ENCODE data around the gene LRRC8E. TPM values are rescaled to one million over a fixed set of nuclear protein-coding genes. Genes with fewer than 3 reads are reported as not detected.

The LRRC8E gene
- total RNA-seq, 1 donor from 2014 or later, result 0.08 TPM

DNA sequence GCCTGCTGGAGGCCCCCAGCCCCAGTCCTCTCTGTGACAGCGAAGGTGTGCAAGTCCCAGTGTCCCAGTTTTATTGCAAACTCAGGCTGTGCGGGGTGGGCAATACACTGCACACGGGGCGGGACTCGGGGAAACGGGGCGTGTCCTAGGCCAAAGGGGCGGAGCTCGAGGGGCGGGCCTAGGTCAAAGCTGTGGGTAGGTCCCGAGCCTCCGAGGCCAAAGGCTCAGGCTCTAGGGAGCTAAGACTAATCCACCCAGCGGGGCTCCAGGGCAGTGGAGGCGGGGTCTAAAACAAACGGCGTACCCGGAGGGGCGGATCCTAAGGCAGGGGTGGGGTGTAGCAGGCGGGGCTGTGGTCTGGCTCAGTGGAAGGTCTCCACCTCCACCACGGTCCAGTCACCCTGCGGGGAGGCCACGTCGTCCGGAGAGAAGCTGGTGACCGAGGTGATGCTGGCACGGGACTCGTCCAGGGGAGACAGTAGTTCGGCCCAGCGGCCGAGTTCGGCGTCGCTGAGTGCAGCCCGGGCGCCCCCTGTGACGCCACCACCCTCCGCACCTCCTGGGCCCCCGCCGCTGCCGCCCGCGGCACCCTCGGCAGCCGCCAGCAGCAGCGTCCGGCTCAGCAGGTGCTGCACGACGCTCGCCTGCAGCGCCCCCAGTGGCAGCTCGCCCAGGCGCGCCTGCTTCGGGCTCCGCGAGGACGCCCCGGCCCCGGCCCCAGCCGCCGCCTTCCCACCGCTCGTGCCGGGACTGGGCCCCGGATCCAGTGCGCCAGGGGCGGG, 19.4 kb upstream of the LRRC8E start:
- no peak overlapping the region for H3K4me3 Mint-ChIP-seq (ENCODE audit: unreplicated experiment)
- H3K27ac Mint-ChIP-seq (ENCODE audit: unreplicated experiment), result no peak overlapping the region
- no peaks in the 10 kb centered on the region for H3K4me1 Mint-ChIP-seq (ENCODE audit: unreplicated experiment)
- TF ChIP-seq, protein P1, sequence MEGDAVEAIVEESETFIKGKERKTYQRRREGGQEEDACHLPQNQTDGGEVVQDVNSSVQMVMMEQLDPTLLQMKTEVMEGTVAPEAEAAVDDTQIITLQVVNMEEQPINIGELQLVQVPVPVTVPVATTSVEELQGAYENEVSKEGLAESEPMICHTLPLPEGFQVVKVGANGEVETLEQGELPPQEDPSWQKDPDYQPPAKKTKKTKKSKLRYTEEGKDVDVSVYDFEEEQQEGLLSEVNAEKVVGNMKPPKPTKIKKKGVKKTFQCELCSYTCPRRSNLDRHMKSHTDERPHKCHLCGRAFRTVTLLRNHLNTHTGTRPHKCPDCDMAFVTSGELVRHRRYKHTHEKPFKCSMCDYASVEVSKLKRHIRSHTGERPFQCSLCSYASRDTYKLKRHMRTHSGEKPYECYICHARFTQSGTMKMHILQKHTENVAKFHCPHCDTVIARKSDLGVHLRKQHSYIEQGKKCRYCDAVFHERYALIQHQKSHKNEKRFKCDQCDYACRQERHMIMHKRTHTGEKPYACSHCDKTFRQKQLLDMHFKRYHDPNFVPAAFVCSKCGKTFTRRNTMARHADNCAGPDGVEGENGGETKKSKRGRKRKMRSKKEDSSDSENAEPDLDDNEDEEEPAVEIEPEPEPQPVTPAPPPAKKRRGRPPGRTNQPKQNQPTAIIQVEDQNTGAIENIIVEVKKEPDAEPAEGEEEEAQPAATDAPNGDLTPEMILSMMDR (IDR thresholded peaks at IDR 0.05; ENCODE audit: unreplicated experiment), result peak; percentile 97
- H3K36me3 Mint-ChIP-seq (ENCODE audit: low read depth, unreplicated experiment), result no peaks in the 10 kb centered on the region
- H3K9me3 Mint-ChIP-seq (ENCODE audit: unreplicated experiment), result no peaks in the 10 kb centered on the region
- DNase-seq (ENCODE audit: low spot score), result peak; percentile 80
- H3K27me3 Mint-ChIP-seq (ENCODE audit: unreplicated experiment), result peaks cover 30% of the 10 kb centered on the region

DNA sequence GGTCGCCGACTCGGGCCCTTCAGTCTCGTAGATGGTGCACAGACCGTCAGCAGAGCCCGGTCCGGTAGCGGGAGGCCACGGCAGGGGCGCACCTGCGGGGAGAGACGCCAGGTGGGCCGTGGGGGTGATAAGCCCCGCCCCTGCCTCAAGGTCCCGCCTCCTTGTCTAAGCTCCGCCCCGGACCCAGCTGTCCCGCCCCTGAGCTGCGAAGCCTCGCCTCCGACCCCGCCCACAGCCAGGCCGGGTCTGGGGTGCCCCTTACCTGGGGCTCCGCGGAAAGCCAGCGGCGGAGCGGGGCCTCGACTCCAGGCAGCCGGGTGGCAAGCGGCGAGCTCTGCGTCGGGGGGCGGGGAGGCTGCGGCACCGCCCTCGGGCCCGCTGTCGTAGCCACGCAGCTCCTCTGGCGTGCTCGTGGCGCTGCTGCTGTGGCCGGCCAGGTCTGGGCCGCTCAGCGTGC, 18.8 kb upstream of the LRRC8E start:
- Mint-ChIP-seq H3K27me3 (ENCODE audit: unreplicated experiment) (peaks cover 27% of the 10 kb centered on the region), H3K36me3 (ENCODE audit: low read depth, unreplicated experiment) (no peaks in the 10 kb centered on the region), H3K4me3 (ENCODE audit: unreplicated experiment) (no peak overlapping the region), H3K9me3 (ENCODE audit: unreplicated experiment) (no peaks in the 10 kb centered on the region), H3K27ac (ENCODE audit: unreplicated experiment) (no peak overlapping the region), H3K4me1 (ENCODE audit: unreplicated experiment) (no peaks in the 10 kb centered on the region)
- DNase-seq (ENCODE audit: low spot score), result peak; percentile 53
- TF ChIP-seq, protein P1 (IDR thresholded peaks at IDR 0.05; ENCODE audit: unreplicated experiment), result peak; percentile 59

DNA sequence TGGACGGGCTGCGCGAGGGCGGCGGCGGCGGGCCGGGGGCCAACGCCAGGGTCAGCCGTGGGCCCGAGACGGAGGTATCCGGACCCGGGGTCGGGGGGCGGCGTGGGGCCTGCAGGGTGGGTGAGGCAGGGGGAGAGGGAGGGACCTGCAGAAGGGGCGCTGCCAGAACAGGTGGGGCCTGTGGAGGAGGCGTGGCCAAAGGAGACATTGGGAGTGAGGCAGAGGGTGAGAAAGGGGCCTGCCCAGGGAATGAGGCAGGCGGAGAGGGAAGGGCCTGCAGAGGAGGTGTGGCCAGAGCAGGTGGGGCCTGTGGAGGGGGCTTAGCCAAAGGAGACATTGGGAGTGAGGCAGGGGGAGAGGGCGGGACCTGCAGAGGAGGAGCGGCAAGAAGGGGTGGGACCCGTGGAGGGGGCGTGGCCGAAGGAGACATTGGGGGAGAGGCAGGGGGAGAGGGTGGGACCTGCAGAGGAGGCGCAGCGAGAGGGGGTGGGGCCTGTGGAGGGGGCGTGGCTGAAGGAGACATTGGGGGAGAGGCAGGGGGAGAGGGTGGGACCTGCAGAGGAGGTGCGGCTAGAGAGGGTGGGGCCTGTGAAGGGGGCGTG, 18.3 kb upstream of the LRRC8E start:
- no peaks in the 10 kb centered on the region for H3K36me3 Mint-ChIP-seq (ENCODE audit: low read depth, unreplicated experiment)
- H3K4me1 Mint-ChIP-seq (ENCODE audit: unreplicated experiment), result no peaks in the 10 kb centered on the region
- H3K4me3 Mint-ChIP-seq (ENCODE audit: unreplicated experiment), result no peak overlapping the region
- H3K27me3 Mint-ChIP-seq (ENCODE audit: unreplicated experiment), result peaks cover 23% of the 10 kb centered on the region
- no peaks in the 10 kb centered on the region for H3K9me3 Mint-ChIP-seq (ENCODE audit: unreplicated experiment)
- no peak overlapping the region for H3K27ac Mint-ChIP-seq (ENCODE audit: unreplicated experiment)
- DNase-seq (ENCODE audit: low spot score), result no peak
- TF ChIP-seq, protein P1 (IDR thresholded peaks at IDR 0.05; ENCODE audit: unreplicated experiment), result no peak

DNA sequence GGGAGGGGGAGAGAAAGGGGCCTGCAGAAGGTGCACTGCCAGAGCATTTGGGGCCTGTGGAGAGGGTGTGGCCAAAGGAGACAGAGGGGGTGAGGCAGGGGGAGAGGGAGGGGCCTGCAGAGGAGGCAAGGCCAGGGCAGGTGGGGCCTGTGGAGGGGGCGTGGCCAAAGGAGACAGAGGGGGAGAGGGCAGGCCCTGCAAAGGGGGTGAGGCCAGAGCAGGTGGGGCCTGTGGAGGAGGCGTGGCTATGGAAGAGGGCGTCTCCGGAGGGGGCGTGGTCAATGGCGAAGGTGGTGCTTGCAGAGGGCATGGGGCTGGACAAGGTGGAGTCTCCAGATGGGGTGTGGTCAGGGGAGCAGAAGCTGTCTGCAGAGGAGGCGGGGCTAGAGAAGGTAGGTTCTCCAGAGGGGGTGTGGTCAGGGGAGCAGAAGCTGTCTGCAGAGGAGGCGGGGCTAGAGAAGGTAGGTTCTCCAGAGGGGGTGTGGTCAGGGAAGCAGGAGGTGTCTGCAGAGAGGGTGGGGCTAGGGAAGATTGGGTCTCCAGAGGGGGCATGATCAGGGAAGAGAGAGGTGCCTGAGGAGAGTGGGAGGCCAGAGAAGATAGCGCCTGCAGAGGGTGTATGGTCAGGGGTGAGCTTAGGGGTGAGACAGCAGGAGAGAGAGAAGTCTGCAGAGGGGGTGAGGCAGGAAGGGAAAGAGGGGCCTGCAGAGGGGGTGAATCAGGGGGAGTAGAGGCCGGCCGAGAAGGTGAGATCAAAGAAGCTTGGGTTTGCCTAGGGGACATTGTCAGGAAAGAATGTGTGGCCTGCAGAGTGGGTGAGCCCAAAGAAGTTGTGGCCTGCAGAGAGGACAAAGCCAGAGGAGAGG, 17.5 kb upstream of the LRRC8E start:
- H3K4me3 Mint-ChIP-seq (ENCODE audit: unreplicated experiment), result peak overlapping the region; percentile 26
- DNase-seq (ENCODE audit: low spot score), result no peak
- H3K9me3 Mint-ChIP-seq (ENCODE audit: unreplicated experiment), result no peaks in the 10 kb centered on the region
- H3K27me3 Mint-ChIP-seq (ENCODE audit: unreplicated experiment), result peaks cover 18% of the 10 kb centered on the region
- H3K4me1 Mint-ChIP-seq (ENCODE audit: unreplicated experiment), result no peaks in the 10 kb centered on the region
- H3K36me3 Mint-ChIP-seq (ENCODE audit: low read depth, unreplicated experiment), result no peaks in the 10 kb centered on the region
- TF ChIP-seq, protein P1 (IDR thresholded peaks at IDR 0.05; ENCODE audit: unreplicated experiment), result no peak
- no peak overlapping the region for H3K27ac Mint-ChIP-seq (ENCODE audit: unreplicated experiment)

Data from endothelial cell (in vitro differentiated cells).